Neural progenitor cell (in vitro differentiated cells): ENCODE measurements around the gene SATB2. TPM values are rescaled to one million over a fixed set of nuclear protein-coding genes. Genes with fewer than 3 reads are reported as not detected.

Source experiments
- DNase-seq: peaks from one replicate; pipeline ENCODE4 v3.0.0-alpha.2; 2016; ENCODE audit warnings: low spot score
- H2AFZ ChIP-seq: fragments of 200-600 bp; sonication (generic); replicated peaks from 2 replicates; pipeline ENCODE4 v1.6.1; 2016; ENCODE audit warnings: antibody characterized with exemption
- H3F3A ChIP-seq: fragments of 200-600 bp; sonication (generic); 2 replicates; pipeline ENCODE4 v1.6.1; 2016; ENCODE audit warnings: antibody characterized with exemption, low read depth
- H3K27ac ChIP-seq: fragments of 200-600 bp; sonication (generic); 2 replicates; pipeline ENCODE4 v1.5.1; 2016; ENCODE audit warnings: mild to moderate bottlenecking
- H3K27me3 ChIP-seq: fragments of 200-600 bp; sonication (generic); 2 replicates; pipeline ENCODE4 v1.6.1; 2016; ENCODE audit warnings: mild to moderate bottlenecking, moderate library complexity
- H3K36me3 ChIP-seq: fragments of 200-600 bp; sonication (generic); 2 replicates; pipeline ENCODE4 v1.5.1; 2016
- H3K4me1 ChIP-seq: fragments of 200-600 bp; sonication (generic); 2 replicates; pipeline ENCODE4 v1.6.1; 2016; ENCODE audit warnings: mixed run types
- H3K4me2 ChIP-seq: fragments of 200-600 bp; sonication (generic); 2 replicates; pipeline ENCODE4 v1.6.1; 2016
- H3K4me3 ChIP-seq: fragments of 200-600 bp; sonication (generic); 2 replicates; pipeline ENCODE4 v1.5.1; 2016
- H3K79me2 ChIP-seq: fragments of 200-600 bp; sonication (generic); 2 replicates; pipeline ENCODE4 v1.6.1; 2016; ENCODE audit warnings: low read depth
- H3K9ac ChIP-seq: fragments of 200-600 bp; sonication (generic); 2 replicates; pipeline ENCODE4 v1.6.1; 2016
- H3K9me3 ChIP-seq: fragments of 200-600 bp; sonication (generic); 2 replicates; pipeline ENCODE4 v1.5.1; 2016; ENCODE audit warnings: low read depth
- H4K20me1 ChIP-seq: fragments of 200-600 bp; sonication (generic); 2 replicates; pipeline ENCODE4 v1.6.1; 2016; ENCODE audit warnings: low read depth
- H3K27ac Mint-ChIP-seq: 3 replicates; pipeline ENCODE4 v1.8.0; 2021; ENCODE audit warnings: mixed read lengths
- H3K27me3 Mint-ChIP-seq: 2 replicates; pipeline ENCODE4 v1.8.0; 2022; ENCODE audit warnings: low read depth, mild to moderate bottlenecking, inconsistent platforms, moderate library complexity, mixed read lengths; ENCODE audit not compliant: insufficient read depth
- H3K36me3 Mint-ChIP-seq: 3 replicates; pipeline ENCODE4 v1.8.0; 2021; ENCODE audit warnings: mixed read lengths
- H3K4me1 Mint-ChIP-seq: 3 replicates; pipeline ENCODE4 v1.8.0; 2021; ENCODE audit warnings: mixed read lengths
- H3K4me3 Mint-ChIP-seq: 3 replicates; pipeline ENCODE4 v1.8.0; 2021; ENCODE audit warnings: mild to moderate bottlenecking, moderate library complexity, mixed read lengths
- H3K9me3 Mint-ChIP-seq: 3 replicates; pipeline ENCODE4 v1.8.0; 2020; ENCODE audit warnings: mixed read lengths
- EZH2 ChIP-seq: fragments of 200-600 bp; sonication (generic); IDR thresholded peaks from 2 replicates; pipeline ENCODE4 v1.6.1; 2017; ENCODE audit warnings: antibody characterized with exemption, mild to moderate bottlenecking, moderate library complexity
- EZH2phosphoT487 ChIP-seq: fragments of 200-600 bp; sonication (generic); IDR thresholded peaks from 2 replicates; pipeline ENCODE4 v1.6.1; 2017; ENCODE audit warnings: antibody characterized with exemption
- total RNA-seq: library from RNA; depleted of rRNA; stranded (reverse); fragments of >200 nt; gene quantifications from 2 replicates; pipeline ENCODE4 v1.2.3, GENCODE V29; 2015; ENCODE audit warnings: low replicate concordance
- TF ChIP-seq, protein P1 (sequence below): fragments of 200-600 bp; sonication (generic); IDR thresholded peaks from 2 replicates; pipeline ENCODE4 v1.5.1; 2017; ENCODE audit warnings: antibody characterized with exemption, mild to moderate bottlenecking

SATB2 gene
- total RNA-seq, 1 donor from 2014 or later, result 3.7 TPM

DNA sequence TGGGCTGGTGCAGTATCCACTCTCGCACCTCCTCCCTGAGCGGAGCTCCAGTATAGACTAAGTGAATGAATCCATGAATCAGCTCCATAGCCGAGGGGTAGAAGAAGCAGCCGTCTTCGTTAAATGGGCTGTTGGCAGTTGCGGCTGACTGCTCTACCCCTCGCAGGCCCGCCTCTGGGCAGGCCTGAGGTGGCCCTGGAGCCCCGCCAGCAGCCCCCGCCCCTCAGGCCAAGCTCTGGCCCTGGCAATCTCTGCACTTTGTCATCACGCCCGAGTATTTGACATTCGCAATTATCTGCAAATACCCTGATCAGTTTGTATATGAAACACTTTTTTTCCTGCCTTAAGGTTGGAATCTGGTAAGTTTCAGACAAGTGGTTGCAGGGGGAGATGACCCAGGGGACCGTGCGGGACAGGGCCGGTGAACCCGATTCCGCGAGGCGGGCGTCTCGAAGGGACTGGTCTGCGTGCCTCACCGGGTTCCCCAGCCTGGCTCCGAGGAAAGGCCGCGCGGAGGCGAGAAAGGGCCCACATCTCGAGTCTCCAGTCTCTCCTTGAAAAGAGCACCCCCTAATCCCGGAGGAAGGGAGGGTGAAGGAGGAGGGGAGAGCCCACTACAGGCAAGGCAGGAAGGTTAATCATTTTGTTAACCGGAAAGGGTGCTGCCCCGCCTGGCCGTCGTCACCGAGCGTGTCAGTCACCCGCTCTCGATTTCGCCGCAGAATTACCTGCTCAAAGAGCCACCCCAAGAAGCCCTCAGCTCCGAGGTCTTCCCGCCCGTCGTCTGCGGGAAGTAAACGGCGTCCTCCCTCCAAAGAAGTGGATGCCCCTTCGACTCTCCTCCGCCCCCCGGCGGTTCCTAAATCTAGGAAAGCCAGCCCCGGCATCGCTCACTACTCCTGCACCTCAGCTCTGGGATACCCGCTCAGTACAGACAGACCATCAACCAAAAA lies 11.1 kb upstream of the SATB2 start:
- peak overlapping the region; percentile 79 for H3K4me3 Mint-ChIP-seq
- H3K4me3 ChIP-seq, result peak overlapping the region; percentile 34
- H3K9me3 Mint-ChIP-seq, result peaks cover 4% of the 10 kb centered on the region
- H3K27me3 ChIP-seq, result peaks cover 100% of the 10 kb centered on the region
- no peak overlapping the region for H3K27ac Mint-ChIP-seq
- DNase-seq, result peak; percentile 80
- no peaks in the 10 kb centered on the region for H3K79me2 ChIP-seq
- H3K27ac ChIP-seq, result no peak overlapping the region
- peaks cover 84% of the 10 kb centered on the region for H3K27me3 Mint-ChIP-seq
- H3K9ac ChIP-seq, result no peak overlapping the region
- TF ChIP-seq, protein P1, sequence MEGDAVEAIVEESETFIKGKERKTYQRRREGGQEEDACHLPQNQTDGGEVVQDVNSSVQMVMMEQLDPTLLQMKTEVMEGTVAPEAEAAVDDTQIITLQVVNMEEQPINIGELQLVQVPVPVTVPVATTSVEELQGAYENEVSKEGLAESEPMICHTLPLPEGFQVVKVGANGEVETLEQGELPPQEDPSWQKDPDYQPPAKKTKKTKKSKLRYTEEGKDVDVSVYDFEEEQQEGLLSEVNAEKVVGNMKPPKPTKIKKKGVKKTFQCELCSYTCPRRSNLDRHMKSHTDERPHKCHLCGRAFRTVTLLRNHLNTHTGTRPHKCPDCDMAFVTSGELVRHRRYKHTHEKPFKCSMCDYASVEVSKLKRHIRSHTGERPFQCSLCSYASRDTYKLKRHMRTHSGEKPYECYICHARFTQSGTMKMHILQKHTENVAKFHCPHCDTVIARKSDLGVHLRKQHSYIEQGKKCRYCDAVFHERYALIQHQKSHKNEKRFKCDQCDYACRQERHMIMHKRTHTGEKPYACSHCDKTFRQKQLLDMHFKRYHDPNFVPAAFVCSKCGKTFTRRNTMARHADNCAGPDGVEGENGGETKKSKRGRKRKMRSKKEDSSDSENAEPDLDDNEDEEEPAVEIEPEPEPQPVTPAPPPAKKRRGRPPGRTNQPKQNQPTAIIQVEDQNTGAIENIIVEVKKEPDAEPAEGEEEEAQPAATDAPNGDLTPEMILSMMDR, result peak; percentile 43
- TF ChIP-seq EZH2 (peak; percentile 98), EZH2phosphoT487 (peak; percentile 96)
- peak overlapping the region; percentile 68 for H3K4me2 ChIP-seq
- peaks cover 14% of the 10 kb centered on the region for H3K4me1 ChIP-seq
- peak overlapping the region; percentile 52 for H2AFZ ChIP-seq
- peaks cover 18% of the 10 kb centered on the region for H3F3A ChIP-seq
- H3K9me3 ChIP-seq, result no peaks in the 10 kb centered on the region
- H3K36me3 ChIP-seq, result no peaks in the 10 kb centered on the region
- H3K4me1 Mint-ChIP-seq, result peaks cover 27% of the 10 kb centered on the region
- peaks cover 70% of the 10 kb centered on the region for H4K20me1 ChIP-seq
- H3K36me3 Mint-ChIP-seq, result no peaks in the 10 kb centered on the region

- no peak overlapping the region for H3K27ac ChIP-seq
- peaks cover 73% of the 10 kb centered on the region for H4K20me1 ChIP-seq
- H3K27me3 ChIP-seq, result peaks cover 100% of the 10 kb centered on the region
- Mint-ChIP-seq H3K9me3 (peaks cover 4% of the 10 kb centered on the region), H3K4me1 (peaks cover 27% of the 10 kb centered on the region), H3K4me3 (no peak overlapping the region), H3K36me3 (no peaks in the 10 kb centered on the region), H3K27ac (no peak overlapping the region), H3K27me3 (peaks cover 87% of the 10 kb centered on the region)
- H3K4me1 ChIP-seq, result peaks cover 18% of the 10 kb centered on the region
- H3K9me3 ChIP-seq, result no peaks in the 10 kb centered on the region
- DNase-seq, result peak; percentile 57
- peak overlapping the region; percentile 61 for H3K4me2 ChIP-seq
- TF ChIP-seq EZH2phosphoT487 (peak; percentile 32), EZH2 (peak; percentile 84)
- TF ChIP-seq, protein P1, result no peak
- H3K36me3 ChIP-seq, result no peaks in the 10 kb centered on the region
- no peak overlapping the region for H3K4me3 ChIP-seq
- no peaks in the 10 kb centered on the region for H3K79me2 ChIP-seq
- peaks cover 18% of the 10 kb centered on the region for H3F3A ChIP-seq
- H2AFZ ChIP-seq, result no peak overlapping the region
- H3K9ac ChIP-seq, result no peak overlapping the region
Observed at GRCh38 chr2:199467066-199467822, 9.5 kb upstream of the SATB2 start.

DNA sequence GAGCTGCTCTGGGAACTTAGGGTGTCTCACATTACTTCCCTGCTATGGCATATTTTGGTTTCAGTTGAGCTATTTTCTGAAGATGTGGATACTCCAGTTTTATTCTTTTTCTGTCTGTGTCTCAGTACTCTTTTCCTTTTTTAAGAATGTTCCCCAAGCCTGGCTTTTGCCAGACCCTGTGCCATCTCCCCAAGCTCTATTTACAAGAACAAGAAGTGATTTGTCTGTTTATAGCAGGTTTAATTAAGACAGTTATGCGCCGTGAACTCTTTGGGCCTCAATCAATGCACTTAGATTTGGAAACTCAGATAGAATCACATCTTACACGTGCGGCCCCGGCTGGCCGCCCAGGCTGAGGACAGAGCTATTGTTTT lies 8.9 kb upstream of the SATB2 start:
- H3K27me3 Mint-ChIP-seq, result peaks cover 88% of the 10 kb centered on the region
- H4K20me1 ChIP-seq, result peaks cover 79% of the 10 kb centered on the region
- no peak overlapping the region for H3K9ac ChIP-seq
- H3F3A ChIP-seq, result peaks cover 18% of the 10 kb centered on the region
- peaks cover 4% of the 10 kb centered on the region for H3K9me3 Mint-ChIP-seq
- H3K27ac Mint-ChIP-seq, result no peak overlapping the region
- no peaks in the 10 kb centered on the region for H3K79me2 ChIP-seq
- H3K36me3 Mint-ChIP-seq, result no peaks in the 10 kb centered on the region
- peak overlapping the region; percentile 61 for H3K4me2 ChIP-seq
- H3K4me1 Mint-ChIP-seq, result peaks cover 26% of the 10 kb centered on the region
- H3K27me3 ChIP-seq, result peaks cover 100% of the 10 kb centered on the region
- no peak overlapping the region for H3K4me3 Mint-ChIP-seq
- no peaks in the 10 kb centered on the region for H3K36me3 ChIP-seq
- H3K4me3 ChIP-seq, result no peak overlapping the region
- H2AFZ ChIP-seq, result no peak overlapping the region
- H3K4me1 ChIP-seq, result peaks cover 18% of the 10 kb centered on the region
- no peaks in the 10 kb centered on the region for H3K9me3 ChIP-seq
- no peak for DNase-seq
- H3K27ac ChIP-seq, result no peak overlapping the region
- TF ChIP-seq, protein P1, result no peak
- TF ChIP-seq EZH2phosphoT487 (peak; percentile 26), EZH2 (no peak)
